GM12878 (cell line): ENCODE data around the gene S100A16. TPM values are rescaled to one million over a fixed set of nuclear protein-coding genes. Genes with fewer than 3 reads are reported as not detected.
A peak's percentile ranks its signal among the peaks of the same experiment; 100 is the strongest.

ENCODE experiments used
- ATAC-seq: fragments of 200-7000 bp; cut with Tn5 transposase; 3 replicates; pipeline ENCODE4 v1.9.1; 2020; ENCODE audit warnings: mild to moderate bottlenecking, moderate library complexity
- BruUV-seq: library from RNA; stranded (reverse); fragments of 400-500 nt; replicated peaks from 2 replicates; lab custom pipeline; 2021; lab: Mats Ljungman, UMichigan
- CTCF ChIA-PET: fragments of 300-600 bp; sonication (Branson Sonifier 250); formaldehyde crosslinking; extraction: SDS; loops from one replicate; lab custom pipeline; 2021; ENCODE audit warnings: inconsistent platforms; lab: Yijun Ruan, JAX
- POLR2A ChIA-PET: fragments of 350-600 bp; formaldehyde crosslinking; extraction: SDS; loops from one replicate; lab custom pipeline; 2021; ENCODE audit warnings: inconsistent platforms; lab: Charles Lee
- RAD21 ChIA-PET: fragments of 300-600 bp; sonication (Branson Sonifier 250); formaldehyde crosslinking; loops from one replicate; lab custom pipeline; 2023; ENCODE audit warnings: antibody characterized with exemption; ENCODE audit not compliant: unreplicated experiment; lab: Charles Lee
- SMC1A ChIA-PET: fragments of 300-600 bp; sonication (Branson Sonifier 250); formaldehyde crosslinking; loops from one replicate; lab custom pipeline; 2023; ENCODE audit not compliant: unreplicated experiment, uncharacterized antibody; lab: Charles Lee
- DNase-seq: peaks from one replicate; pipeline ENCODE4 v3.0.0-alpha.2; 2011; ENCODE audit warnings: low read depth, low spot score
- FAIRE-seq: peaks from 3 replicates; lab custom pipeline; 2011; peaks lifted over from hg19 to GRCh38; lab: Jason Lieb, UNC
- H2AFZ ChIP-seq: 2 replicates; pipeline ENCODE4 v1.6.0; 2011; ENCODE audit warnings: low read depth, low read length, control low read depth; ENCODE audit not compliant: control insufficient read depth
- H3K27ac ChIP-seq: 2 replicates; pipeline ENCODE4 v1.5.1; 2011; ENCODE audit warnings: control low read depth; ENCODE audit not compliant: control insufficient read depth, insufficient read depth
- H3K27me3 ChIP-seq, 2 experiments: replicated peaks in 1 of 2; 2 replicates each; pipeline versions ENCODE4 v1.6.0 to v1.6.1; 2011; ENCODE audit warnings: low read length in 1 of 2; ENCODE audit not compliant: control insufficient read depth in 2 of 2, insufficient read depth in 2 of 2
- H3K36me3 ChIP-seq, 2 experiments: 2 replicates each; pipeline ENCODE4 v1.5.1; 2011; ENCODE audit warnings: low read length in 1 of 2; ENCODE audit not compliant: control insufficient read depth in 2 of 2, insufficient read depth in 2 of 2
- H3K4me1 ChIP-seq: 2 replicates; pipeline ENCODE4 v1.6.1; 2011; ENCODE audit warnings: mild to moderate bottlenecking, low read length, moderate library complexity, mixed read lengths; ENCODE audit not compliant: control insufficient read depth, insufficient read depth
- H3K4me2 ChIP-seq: 2 replicates; pipeline ENCODE4 v1.6.0; 2011; ENCODE audit warnings: control low read depth; ENCODE audit not compliant: control insufficient read depth, insufficient read depth
- H3K4me3 ChIP-seq: fragments of 200-600 bp; sonication (generic); 2 replicates; pipeline ENCODE4 v1.5.1; 2016
- H3K79me2 ChIP-seq: 2 replicates; pipeline ENCODE4 v1.6.0; 2011; ENCODE audit warnings: low read length; ENCODE audit not compliant: control insufficient read depth, insufficient read depth
- H3K9ac ChIP-seq: 2 replicates; pipeline ENCODE4 v1.8.0; 2011; ENCODE audit warnings: low read length, control low read depth, mixed read lengths; ENCODE audit not compliant: control insufficient read depth, insufficient read depth
- H3K9me3 ChIP-seq: replicated peaks from 3 replicates; pipeline ENCODE4 v1.5.1; 2011; ENCODE audit warnings: mild to moderate bottlenecking, low read length; ENCODE audit not compliant: control insufficient read depth, insufficient read depth
- H4K20me1 ChIP-seq: 2 replicates; pipeline ENCODE4 v1.6.0; 2011; ENCODE audit not compliant: control insufficient read depth, insufficient read depth
- BHLHE40 ChIP-seq, 2 experiments: fragments of 450-650 bp in 1 of 2; IDR thresholded peaks; 2 replicates each; pipeline ENCODE4 v1.6.1; 2011 to 2017; ENCODE audit warnings: low read depth in 2 of 2, borderline replicate concordance in 1 of 2, improper control_type of control experiment in 1 of 2, low read length in 1 of 2, mild to moderate bottlenecking in 1 of 2
- CBX3 ChIP-seq: fragments of 200-600 bp; sonication (generic); IDR thresholded peaks from 2 replicates; pipeline ENCODE4 v1.6.1; 2016; ENCODE audit warnings: low read depth, borderline replicate concordance
- E4F1 ChIP-seq: fragments of 450-650 bp; IDR thresholded peaks from 2 replicates; pipeline ENCODE4 v1.6.1; 2018; ENCODE audit warnings: borderline replicate concordance, mild to moderate bottlenecking; ENCODE audit not compliant: partially characterized antibody
- EGR1 ChIP-seq, 2 experiments: IDR thresholded peaks; 1 replicate in 1 of 2; 2 replicates in 1 of 2; pipeline ENCODE4 v1.6.1; 2011 to 2012; ENCODE audit warnings: low read depth in 2 of 2, low read length in 2 of 2, borderline replicate concordance in 1 of 2, mild to moderate bottlenecking in 1 of 2, moderate library complexity in 1 of 2
- IKZF1 ChIP-seq: fragments of 450-650 bp; conservative IDR thresholded peaks from 2 replicates; pipeline ENCODE4 v1.6.1; 2017; ENCODE audit warnings: antibody characterized with exemption, mild to moderate bottlenecking
- JUNB ChIP-seq: IDR thresholded peaks from 2 replicates; pipeline ENCODE4 v1.6.1; 2016; ENCODE audit warnings: antibody characterized with exemption, mild to moderate bottlenecking
- RELA ChIP-seq: fragments of 450-650 bp; IDR thresholded peaks from 2 replicates; pipeline ENCODE4 v1.8.0; 2014; ENCODE audit warnings: borderline replicate concordance; ENCODE audit not compliant: partially characterized antibody
- SMARCA5 ChIP-seq: fragments of 450-650 bp; IDR thresholded peaks from 2 replicates; pipeline ENCODE4 v1.6.1; 2017; ENCODE audit warnings: mild to moderate bottlenecking
- TARDBP ChIP-seq: IDR thresholded peaks from 2 replicates; pipeline ENCODE4 v1.6.1; 2016; ENCODE audit warnings: borderline replicate concordance
- ZNF24 ChIP-seq: fragments of 450-650 bp; IDR thresholded peaks from 2 replicates; pipeline ENCODE4 v1.6.1; 2017; ENCODE audit warnings: antibody characterized with exemption, mild to moderate bottlenecking
- ZNF592 ChIP-seq: fragments of 450-650 bp; IDR thresholded peaks from 2 replicates; pipeline ENCODE4 v1.6.1; 2017; ENCODE audit warnings: mild to moderate bottlenecking, moderate library complexity
- WGBS: methylation state at CpG from one replicate; pipeline ENCODE4 v1.1.6; 2016; ENCODE audit warnings: low lambda C conversion rate; ENCODE audit not compliant: insufficient replicate concordance, insufficient coverage; ENCODE audit errors: missing lambda C conversion rate; 5-methylcytosine and 5-hydroxymethylcytosine counted together
- in situ Hi-C: fragments of 300-500 bp; cut with MboI; formaldehyde crosslinking; loops from 9 replicates; pipeline ENCODE4 v1.14.3; 2018; ENCODE audit warnings: mixed read lengths
- intact Hi-C: fragments of 100-400 bp; cut with micrococcal nuclease; formaldehyde crosslinking; loops from one replicate; pipeline ENCODE4 v1.14.2; 2022; ENCODE audit not compliant: unreplicated experiment
- polyA plus RNA-seq, 11 experiments: library from polyadenylated mRNA; depleted of rRNA in 4 of 11; unstranded in 6 of 11; stranded (reverse) in 5 of 11; fragments of >200 nt; fragmentation: Nextera tagmentation in 4 of 11; fragmentation: Illumina TruSeq in 1 of 11; extraction: Ambion mirVana in 4 of 11; extraction: Trizol in 1 of 11; gene quantifications; 1 replicate in 1 of 11; 2 replicates in 10 of 11; pipeline versions ENCODE4 v1.2.1 to v1.2.3, GENCODE V29; 2011 to 2016; ENCODE audit warnings: inconsistent platforms in 2 of 11, missing spikeins in 2 of 11, low read depth in 1 of 11
- total RNA-seq, 4 experiments: library from RNA; depleted of rRNA in 3 of 4; stranded (reverse); fragments of >200 nt in 3 of 4; fragmentation: Illumina TruSeq in 1 of 4; extraction: Trizol in 1 of 4; gene quantifications; 2 replicates each; pipeline versions ENCODE4 v1.2.1 to v1.2.3, GENCODE V29; 2013 to 2021

The S100A16 gene
- total and polyA plus RNA-seq, 10 of the 15 experiments (the other 5 are each of a cell fraction or from before 2014, with no cell fraction given), result 0.14 to 0.51 (median 0.25) TPM; not detected in 6

GRCh38 chr1:153616144-153616916 lies 3.4 kb upstream of the S100A16 start, which contains the start of gene S100A14:
TSS of gene S100A14 (minus strand) at chr1:153616325. CDS start at chr1:153615858, 467 bp downstream.
- ChIA-PET SMC1A (interaction anchor here (0.7 to 5.0 kb wide), 12 partner anchors 9 to 96 kb away, joined by 3 to 36 read pairs (median 4); partner anchors contain the start of genes S100A1 and S100A13), CTCF (interaction anchor here (0.8 to 7.8 kb wide), 13 partner anchors 12 to 371 kb away, joined by 3 to 106 read pairs (median 6); partner anchors contain the start of genes S100A1 and S100A13), RAD21 (interaction anchor here (0.6 to 6.2 kb wide), 9 partner anchors 11 to 106 kb away, joined by 3 to 60 read pairs (median 5); partner anchors contain the start of genes CHTOP and S100A13), POLR2A (interaction anchor here (1.3 to 1.4 kb wide), 2 partner anchors 10 to 18 kb away, joined by 4 to 5 read pairs; partner anchors contain the start of gene CHTOP)
- Histone ChIP-seq H3K79me2 (no peaks in the 10 kb centered on the region), H3K27me3 (no peaks in the 10 kb centered on the region), H3K4me3 (no peak within 1 kb of the TSS), H3K4me2 (peak within 1 kb of the TSS; percentile 17; the same call in 1 of the 2 replicates), H3K36me3 (no peaks in the 10 kb centered on the region), H3K4me1 (peaks cover 14% of the 10 kb centered on the region), H2AFZ (peak within 1 kb of the TSS; percentile 48), H4K20me1 (no peaks in the 10 kb centered on the region), H3K27ac (no peak within 1 kb of the TSS; the same call in 1 of the 2 replicates), H3K9ac (no peak within 1 kb of the TSS), H3K9me3 (no peaks in the 10 kb centered on the region)
- in situ Hi-C loops, result no loop called here
- 40% methylated on average over 10 of the region's 10 CpGs for WGBS
- no TSS peak for BruUV-seq
- ATAC-seq (peak; percentile 50), FAIRE-seq (peak; percentile 38), DNase-seq (no peak)
- intact Hi-C loops, result loop anchor here (2.0 kb wide), 1 partner anchor 106 kb away; no protein-coding TSS in a partner anchor
- no peak for TF ChIP-seq E4F1
- TF ChIP-seq SMARCA5, result no peak
- TF ChIP-seq CBX3, result no peak
- no peak for TF ChIP-seq ZNF592
- no peak for TF ChIP-seq JUNB
- no peak for TF ChIP-seq RELA
- TF ChIP-seq IKZF1, result no peak
- TF ChIP-seq EGR1 (IDR thresholded peaks at IDR 0.05; ENCODE audit: borderline replicate concordance in 1 of 2, low read depth in 2 of 2, low read length in 2 of 2), result no peak
- TF ChIP-seq ZNF24, result no peak
- peak in 1 of 2 experiments; percentile 78; a peak in 2 of 4 replicates for TF ChIP-seq BHLHE40 (IDR thresholded peaks at IDR 0.05; ENCODE audit: borderline replicate concordance in 1 of 2, low read depth in 2 of 2, low read length in 1 of 2)
- no peak for TF ChIP-seq TARDBP
